Heart right ventricle (tissue), 16 donors: ENCODE results near the gene RAB11FIP3. TPM values are rescaled to one million over a fixed set of nuclear protein-coding genes. Genes with fewer than 3 reads are reported as not detected.
A peak's percentile ranks its signal among the peaks of the same experiment; 100 is the strongest.

ENCODE experiments used
- ATAC-seq, 8 donors: fragments of 200-7000 bp; cut with Tn5 transposase; one replicate each; pipeline ENCODE4 v1.9.1; 2020; ENCODE audit warnings: mild to moderate bottlenecking in 8 of 8, moderate library complexity in 8 of 8, moderate number of reproducible peaks in 1 of 8
- DNase-seq, 2 donors: peaks; one replicate each; pipeline ENCODE4 v3.0.0-alpha.2; 2020
- H3K27ac ChIP-seq, 10 donors: fragments of 200-600 bp; sonication (generic) in 2 of 10; one replicate each; pipeline versions ENCODE4 v1.5.0 to v1.8.0; 2020 to 2022; ENCODE audit warnings: mild to moderate bottlenecking in 3 of 10
- H3K27me3 ChIP-seq, 7 donors: fragments of 200-600 bp; one replicate each; pipeline ENCODE4 v1.8.0; 2021 to 2022; ENCODE audit warnings: mild to moderate bottlenecking in 2 of 7
- H3K36me3 ChIP-seq, 9 donors: fragments of 200-600 bp; sonication (generic) in 1 of 9; one replicate each; pipeline versions ENCODE4 v1.5.0 to v1.8.0; 2020 to 2022; ENCODE audit warnings: mild to moderate bottlenecking in 2 of 9
- H3K4me1 ChIP-seq, 9 donors: fragments of 200-600 bp; sonication (generic) in 1 of 9; one replicate each; pipeline versions ENCODE4 v1.5.0 to v1.8.0; 2020 to 2022; ENCODE audit warnings: mild to moderate bottlenecking in 4 of 9
- H3K4me3 ChIP-seq, 10 donors: fragments of 200-600 bp; sonication (generic) in 2 of 10; one replicate each; pipeline versions ENCODE4 v1.5.0 to v1.8.0; 2020 to 2022; ENCODE audit warnings: mild to moderate bottlenecking in 7 of 10, moderate library complexity in 2 of 10
- H3K9me3 ChIP-seq, 11 donors: fragments of 200-600 bp in 10 of 11; sonication (generic) in 2 of 11; one replicate each; pipeline versions ENCODE4 v1.5.0 to v1.8.0; 2013 to 2022; ENCODE audit warnings: mild to moderate bottlenecking in 2 of 11, control low read depth in 1 of 11, moderate library complexity in 1 of 11
- CTCF ChIP-seq, 9 donors: fragments of 200-600 bp; sonication (generic) in 2 of 9; IDR thresholded peaks; one replicate each; pipeline versions ENCODE4 v1.5.0 to v1.8.0; 2021 to 2022; ENCODE audit warnings: antibody characterized with exemption in 9 of 9, mild to moderate bottlenecking in 5 of 9, moderate library complexity in 1 of 9
- WGBS, 2 donors: extraction: QIAGEN DNeasy Blood & Tissue Kit; methylation state at CpG; one replicate each; pipeline ENCODE4 v1.1.7; 2013; ENCODE audit warnings: inconsistent platforms in 1 of 2; 5-methylcytosine and 5-hydroxymethylcytosine counted together
- intact Hi-C, 10 donors: fragments of 100-400 bp; cut with DNase I; formaldehyde crosslinking; loops; one replicate each; pipeline versions ENCODE4 v1.11.1 to v1.14.2; 2022
- polyA plus RNA-seq, 2 donors: library from polyadenylated mRNA; stranded (reverse); fragments of 200-250 nt; gene quantifications; one replicate each; pipeline ENCODE4 v1.2.3, GENCODE V29; 2013
- total RNA-seq, 10 donors: library from RNA; stranded (reverse); fragmentation: NEBNext Ultra II Directional in 3 of 10; extraction: Animal tissue kit (Norgen Biotek cat#: 25700) in 3 of 10; gene quantifications; one replicate each; pipeline versions ENCODE4 v1.2.1 to v1.2.4, GENCODE V29; 2021 to 2023
- donor health status: Arrhythmogenic right ventricular cardiomyopathy.
- donor health status: ischemic (EF 13 %, LVEDD 7.1; RV severe dilation, severe dysfunction).
- donor health status: healthy with polysubstance abuse.
- donor health status: DM: no; HTN: yes; CAD: no.
- donor health status: DM: no; HTN: no; CAD: no.
- donor health status: ischemic (EF 25% LVEDD 6.9; RV normal size, moderate dysfunction).
- donor health status: ischemic (EF 25% LVEDD 5.7; RV mildly dilated, moderate dysfunction).
- donor health status: healthy.
- donor health status: DM: yes; HTN: yes; CAD: no.
- donor health status: Ischemic cardiomyopathy.
- donor health status: ischemic (EF 35%, LVEDD 5.7; RV mildly dilated, moderate dysfunction).
- donor health status: nonischemic (EF 11% LVEDD 7.7; RV severe dilation, severe dysfunction).
- donor health status: DM: yes; HTN: yes; CAD: no.
- donor health status: PGD.
- donor health status: ischemic (EF 29% LVEDD 5.4; RV normal size, mild dysfunction).
- donor health status: nonischemic (EF 23%, LVEDD 6.1; RV moderate dilation, normal function).

The RAB11FIP3 gene
- total and polyA plus RNA-seq, 12 donors = 16.6 to 40.3 (median 29.1) TPM

- peaks cover 0 to 58% (median 9%) of the 10 kb centered on the region in 9 donors for H3K36me3 ChIP-seq
- H3K4me3 ChIP-seq = no peak overlapping the region
- no peaks in the 10 kb centered on the region for H3K9me3 ChIP-seq
- DNase-seq (no peak), ATAC-seq (no peak)
- peaks cover 0 to under 1% (median 0%) of the 10 kb centered on the region in 9 donors for H3K4me1 ChIP-seq
- H3K27ac ChIP-seq = no peak overlapping the region
- TF ChIP-seq CTCF (IDR thresholded peaks at IDR 0.05) = no peak
- WGBS, 2 donors = 89 to 90% methylated on average over 6 of the region's 6 CpGs
- intact Hi-C loops = no loop called here
- no peaks in the 10 kb centered on the region for H3K27me3 ChIP-seq
Measured at GRCh38 chr16:507996-508395, 82.5 kb downstream of the RAB11FIP3 start.

- intact Hi-C loops = no loop called here
- ATAC-seq (peak in 3 of 8 donors; percentile 10 to 42 (median 28)), DNase-seq (no peak)
- Histone ChIP-seq H3K4me1 (no peaks in the 10 kb centered on the region), H3K27ac (no peak overlapping the region), H3K27me3 (no peaks in the 10 kb centered on the region), H3K4me3 (no peak overlapping the region), H3K9me3 (no peaks in the 10 kb centered on the region), H3K36me3 (peaks cover 0 to 64% (median 9%) of the 10 kb centered on the region in 9 donors)
- no peak for TF ChIP-seq CTCF (IDR thresholded peaks at IDR 0.05)
- WGBS, 2 donors = 89 to 92% methylated on average over 18 of the region's 18 CpGs
Measured at GRCh38 chr16:508884-509736, 83.7 kb downstream of the RAB11FIP3 start.

- intact Hi-C loops = no loop called here
- WGBS, 2 donors = 95 to 97% methylated on average over 35 of the region's 35 CpGs
- no peaks in the 10 kb centered on the region for H3K27me3 ChIP-seq
- ATAC-seq (no peak), DNase-seq (no peak)
- TF ChIP-seq CTCF (IDR thresholded peaks at IDR 0.05) = no peak
- no peak overlapping the region for H3K4me3 ChIP-seq
- no peaks in the 10 kb centered on the region for H3K9me3 ChIP-seq
- peaks cover 0 to 71% (median 10%) of the 10 kb centered on the region in 9 donors for H3K36me3 ChIP-seq
- no peaks in the 10 kb centered on the region for H3K4me1 ChIP-seq
- H3K27ac ChIP-seq = no peak overlapping the region
Measured at GRCh38 chr16:510066-510825, 84.8 kb downstream of the RAB11FIP3 start.

- 95 to 96% methylated on average over 6 of the region's 6 CpGs for WGBS, 2 donors
- intact Hi-C loops = no loop called here
- ATAC-seq = no peak
- no peaks in the 10 kb centered on the region for H3K9me3 ChIP-seq
- no peak for TF ChIP-seq CTCF (IDR thresholded peaks at IDR 0.05)
- H3K4me3 ChIP-seq = no peak overlapping the region
- no peak overlapping the region for H3K27ac ChIP-seq
- H3K36me3 ChIP-seq = peaks cover 0 to 72% (median 13%) of the 10 kb centered on the region in 9 donors
- no peaks in the 10 kb centered on the region for H3K4me1 ChIP-seq
- DNase-seq = no peak
- no peaks in the 10 kb centered on the region for H3K27me3 ChIP-seq
Measured at GRCh38 chr16:512802-513201, 87.4 kb downstream of the RAB11FIP3 start.
